T-helper 17 cell (primary cell): ENCODE data around the gene EML1. TPM values are rescaled to one million over a fixed set of nuclear protein-coding genes. Genes with fewer than 3 reads are reported as not detected.

Source experiments
- ATAC-seq: fragments of 150-1000 bp; cut with Tn5 transposase; 2 replicates; pipeline ENCODE4 v1.10.0; 2021; ENCODE audit warnings: mild to moderate bottlenecking, moderate library complexity
- DNase-seq, 3 donors: peaks; one replicate each; pipeline versions ENCODE4 v3.0.0 to v3.0.0-alpha.2; 2020 to 2021
- H3K9me3 ChIP-seq: one replicate; pipeline ENCODE4 v1.7.0; 2013; ENCODE audit warnings: low read length, mild to moderate bottlenecking; ENCODE audit not compliant: control insufficient read depth, poor library complexity, severe bottlenecking
- H3K27ac Mint-ChIP-seq: one replicate; pipeline ENCODE4 v1.8.0; 2022; ENCODE audit warnings: mild to moderate bottlenecking, moderate library complexity, mixed read lengths
- H3K27me3 Mint-ChIP-seq: one replicate; pipeline ENCODE4 v1.8.0; 2022; ENCODE audit warnings: mixed read lengths
- H3K36me3 Mint-ChIP-seq: one replicate; pipeline ENCODE4 v1.8.0; 2022; ENCODE audit warnings: low read depth, mixed read lengths
- H3K4me1 Mint-ChIP-seq: one replicate; pipeline ENCODE4 v1.8.0; 2022; ENCODE audit warnings: mild to moderate bottlenecking, mixed read lengths
- H3K4me3 Mint-ChIP-seq: one replicate; pipeline ENCODE4 v1.8.0; 2022; ENCODE audit warnings: mild to moderate bottlenecking, moderate library complexity, mixed read lengths
- total RNA-seq, 4 donors: library from RNA in 2 of 4; stranded (reverse) in 2 of 4; gene quantifications; one replicate each; pipeline ENCODE4 v1.2.3 and lab custom pipeline; 2022 to 2026

Gene EML1
- total RNA-seq, 2 donors from 2014 or later, result 0.27 TPM; not detected in 1

- no peak for DNase-seq
- no peak overlapping the region for H3K27ac Mint-ChIP-seq
- peaks cover 15% of the 10 kb centered on the region for H3K4me1 Mint-ChIP-seq
- peaks cover 53% of the 10 kb centered on the region for H3K27me3 Mint-ChIP-seq
- H3K36me3 Mint-ChIP-seq, result peaks cover 3% of the 10 kb centered on the region
- H3K4me3 Mint-ChIP-seq, result no peak overlapping the region
- H3K9me3 ChIP-seq, result no peaks in the 10 kb centered on the region
- no peak for ATAC-seq
Observed at GRCh38 chr14:99820702-99821331, 27.6 kb downstream of the EML1 start.

GRCh38 chr14:99821519-99822508 lies 28.6 kb downstream of the EML1 start:
- peaks cover 17% of the 10 kb centered on the region for H3K4me1 Mint-ChIP-seq
- peaks cover 3% of the 10 kb centered on the region for H3K36me3 Mint-ChIP-seq
- DNase-seq (no peak), ATAC-seq (peak; percentile 64)
- H3K27me3 Mint-ChIP-seq, result peaks cover 58% of the 10 kb centered on the region
- H3K27ac Mint-ChIP-seq, result no peak overlapping the region
- H3K9me3 ChIP-seq, result no peaks in the 10 kb centered on the region
- peak overlapping the region; percentile 22 for H3K4me3 Mint-ChIP-seq

- peaks cover 17% of the 10 kb centered on the region for H3K4me1 Mint-ChIP-seq
- peaks cover under 1% of the 10 kb centered on the region for H3K36me3 Mint-ChIP-seq
- no peaks in the 10 kb centered on the region for H3K9me3 ChIP-seq
- ATAC-seq (no peak), DNase-seq (no peak)
- H3K4me3 Mint-ChIP-seq, result no peak overlapping the region
- peaks cover 61% of the 10 kb centered on the region for H3K27me3 Mint-ChIP-seq
- no peak overlapping the region for H3K27ac Mint-ChIP-seq
Observed at GRCh38 chr14:99822800-99823455, 29.7 kb downstream of the EML1 start.

- no peak overlapping the region for H3K4me3 Mint-ChIP-seq
- ATAC-seq (no peak), DNase-seq (no peak)
- H3K27me3 Mint-ChIP-seq, result peaks cover 65% of the 10 kb centered on the region
- H3K27ac Mint-ChIP-seq, result no peak overlapping the region
- H3K36me3 Mint-ChIP-seq, result no peaks in the 10 kb centered on the region
- H3K4me1 Mint-ChIP-seq, result peaks cover 15% of the 10 kb centered on the region
- no peaks in the 10 kb centered on the region for H3K9me3 ChIP-seq
Observed at GRCh38 chr14:99824776-99825175, 31.6 kb downstream of the EML1 start.

- ATAC-seq, result no peak
- H3K27me3 Mint-ChIP-seq, result peaks cover 76% of the 10 kb centered on the region
Observed at GRCh38 chr14:99829450-99829849, 36.2 kb downstream of the EML1 start.

GRCh38 chr14:99831303-99831702 lies 38.1 kb downstream of the EML1 start:
- ATAC-seq (no peak), DNase-seq (no peak)
- Mint-ChIP-seq H3K27me3 (peaks cover 83% of the 10 kb centered on the region), H3K36me3 (no peaks in the 10 kb centered on the region), H3K27ac (no peak overlapping the region), H3K4me1 (peaks cover 2% of the 10 kb centered on the region), H3K4me3 (no peak overlapping the region)
- no peaks in the 10 kb centered on the region for H3K9me3 ChIP-seq

More at GRCh38 chr14:99829450-99829849, 36.2 kb downstream of the EML1 start:
- no peak for DNase-seq
- no peaks in the 10 kb centered on the region for H3K9me3 ChIP-seq
- H3K27ac Mint-ChIP-seq, result no peak overlapping the region
- no peak overlapping the region for H3K4me3 Mint-ChIP-seq
- no peaks in the 10 kb centered on the region for H3K36me3 Mint-ChIP-seq
- H3K4me1 Mint-ChIP-seq, result peaks cover 2% of the 10 kb centered on the region

- no peaks in the 10 kb centered on the region for H3K4me1 Mint-ChIP-seq
- H3K9me3 ChIP-seq, result no peaks in the 10 kb centered on the region
- DNase-seq, result no peak
- no peak overlapping the region for H3K27ac Mint-ChIP-seq
- H3K27me3 Mint-ChIP-seq, result peaks cover 83% of the 10 kb centered on the region
- ATAC-seq, result no peak
- H3K4me3 Mint-ChIP-seq, result no peak overlapping the region
- H3K36me3 Mint-ChIP-seq, result no peaks in the 10 kb centered on the region
Observed at GRCh38 chr14:99831903-99832685, 38.9 kb downstream of the EML1 start.

- Mint-ChIP-seq H3K27ac (no peak overlapping the region), H3K36me3 (no peaks in the 10 kb centered on the region), H3K4me3 (no peak overlapping the region), H3K27me3 (peaks cover 83% of the 10 kb centered on the region), H3K4me1 (no peaks in the 10 kb centered on the region)
- no peaks in the 10 kb centered on the region for H3K9me3 ChIP-seq
- no peak for DNase-seq
- ATAC-seq, result no peak
Observed at GRCh38 chr14:99837822-99838221, 44.6 kb downstream of the EML1 start.

- DNase-seq, result no peak
- no peaks in the 10 kb centered on the region for H3K4me1 Mint-ChIP-seq
- H3K9me3 ChIP-seq, result no peaks in the 10 kb centered on the region
- no peak for ATAC-seq
- no peaks in the 10 kb centered on the region for H3K36me3 Mint-ChIP-seq
- H3K27ac Mint-ChIP-seq, result no peak overlapping the region
- H3K4me3 Mint-ChIP-seq, result no peak overlapping the region
- peaks cover 77% of the 10 kb centered on the region for H3K27me3 Mint-ChIP-seq
Observed at GRCh38 chr14:99838639-99839134, 45.5 kb downstream of the EML1 start.

- no peaks in the 10 kb centered on the region for H3K9me3 ChIP-seq
- Mint-ChIP-seq H3K4me3 (no peak overlapping the region), H3K4me1 (no peaks in the 10 kb centered on the region), H3K36me3 (no peaks in the 10 kb centered on the region), H3K27me3 (peaks cover 75% of the 10 kb centered on the region), H3K27ac (no peak overlapping the region)
- ATAC-seq (no peak), DNase-seq (no peak)
Observed at GRCh38 chr14:99839696-99840095, 46.5 kb downstream of the EML1 start.

- Mint-ChIP-seq H3K27me3 (peaks cover 78% of the 10 kb centered on the region), H3K4me3 (no peak overlapping the region), H3K36me3 (no peaks in the 10 kb centered on the region), H3K4me1 (no peaks in the 10 kb centered on the region), H3K27ac (no peak overlapping the region)
- ATAC-seq, result no peak
- DNase-seq, result no peak
- no peaks in the 10 kb centered on the region for H3K9me3 ChIP-seq
Observed at GRCh38 chr14:99840265-99840664, 47.1 kb downstream of the EML1 start.

- no peaks in the 10 kb centered on the region for H3K9me3 ChIP-seq
- Mint-ChIP-seq H3K36me3 (no peaks in the 10 kb centered on the region), H3K27ac (no peak overlapping the region), H3K27me3 (peaks cover 76% of the 10 kb centered on the region), H3K4me3 (no peak overlapping the region), H3K4me1 (no peaks in the 10 kb centered on the region)
- ATAC-seq (no peak), DNase-seq (no peak)
Observed at GRCh38 chr14:99840774-99841305, 47.6 kb downstream of the EML1 start.
